Neural cell (in vitro differentiated cells): ENCODE results near the gene CEMIP.

Experiments used
- EP300 ChIP-seq: fragments of 450-650 bp; conservative IDR thresholded peaks from 2 replicates; pipeline ENCODE4 v1.6.1; 2014; ENCODE audit warnings: antibody characterized with exemption, mild to moderate bottlenecking, moderate library complexity; ENCODE audit not compliant: poor library complexity, severe bottlenecking
- POLR2AphosphoS5 ChIP-seq: IDR thresholded peaks from 2 replicates; pipeline ENCODE4 v1.6.1; 2012
- TF ChIP-seq, protein P1 (sequence below): fragments of 450-650 bp; IDR thresholded peaks from 2 replicates; pipeline ENCODE4 v1.5.1; 2014; ENCODE audit warnings: antibody characterized with exemption, mild to moderate bottlenecking, moderate library complexity; ENCODE audit not compliant: poor library complexity, severe bottlenecking

DNA sequence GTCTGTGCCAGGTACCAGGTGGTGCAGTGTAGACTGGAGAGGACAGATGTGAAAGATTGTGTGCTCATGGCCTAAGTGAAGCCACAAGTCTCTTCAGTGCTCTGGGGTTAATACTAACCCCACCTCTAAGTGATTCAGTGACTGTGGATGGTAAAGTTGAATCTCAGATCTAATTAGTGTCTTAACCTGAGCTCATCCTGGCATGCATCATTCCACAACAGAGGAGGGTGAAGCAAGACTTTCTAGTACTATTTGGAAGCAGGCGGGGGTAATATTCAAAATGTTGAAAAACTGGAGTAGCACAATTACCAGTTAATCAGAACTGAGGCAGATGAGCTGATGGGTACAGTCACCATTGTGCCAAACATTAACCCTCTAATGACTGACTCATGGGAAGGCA is 213.3 kb downstream of the CEMIP start:
- TF ChIP-seq, protein P1, sequence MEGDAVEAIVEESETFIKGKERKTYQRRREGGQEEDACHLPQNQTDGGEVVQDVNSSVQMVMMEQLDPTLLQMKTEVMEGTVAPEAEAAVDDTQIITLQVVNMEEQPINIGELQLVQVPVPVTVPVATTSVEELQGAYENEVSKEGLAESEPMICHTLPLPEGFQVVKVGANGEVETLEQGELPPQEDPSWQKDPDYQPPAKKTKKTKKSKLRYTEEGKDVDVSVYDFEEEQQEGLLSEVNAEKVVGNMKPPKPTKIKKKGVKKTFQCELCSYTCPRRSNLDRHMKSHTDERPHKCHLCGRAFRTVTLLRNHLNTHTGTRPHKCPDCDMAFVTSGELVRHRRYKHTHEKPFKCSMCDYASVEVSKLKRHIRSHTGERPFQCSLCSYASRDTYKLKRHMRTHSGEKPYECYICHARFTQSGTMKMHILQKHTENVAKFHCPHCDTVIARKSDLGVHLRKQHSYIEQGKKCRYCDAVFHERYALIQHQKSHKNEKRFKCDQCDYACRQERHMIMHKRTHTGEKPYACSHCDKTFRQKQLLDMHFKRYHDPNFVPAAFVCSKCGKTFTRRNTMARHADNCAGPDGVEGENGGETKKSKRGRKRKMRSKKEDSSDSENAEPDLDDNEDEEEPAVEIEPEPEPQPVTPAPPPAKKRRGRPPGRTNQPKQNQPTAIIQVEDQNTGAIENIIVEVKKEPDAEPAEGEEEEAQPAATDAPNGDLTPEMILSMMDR, result no peak
- no peak for TF ChIP-seq POLR2AphosphoS5
- TF ChIP-seq EP300, result no peak
